GM18868 (cell line): ENCODE results near the gene PITPNC1.
"Not testable (repeated sequence)": the region's sequence is repeated elsewhere in the genome, so short reads cannot be mapped to it uniquely, and the experiment has no call there.

Experiments used
- ATAC-seq: cut with Tn5 transposase; IDR thresholded peaks from one replicate; pipeline ENCODE4 v1.9.1; 2021; ENCODE audit warnings: mild to moderate bottlenecking, moderate library complexity; ENCODE audit not compliant: unreplicated experiment

The PITPNC1 gene

GRCh38 chr17:67481808-67482207, 104.7 kb downstream of the PITPNC1 start:
- ATAC-seq = no peak

GRCh38 chr17:67482764-67483163, 105.7 kb downstream of the PITPNC1 start:
- ATAC-seq = no peak

DNA sequence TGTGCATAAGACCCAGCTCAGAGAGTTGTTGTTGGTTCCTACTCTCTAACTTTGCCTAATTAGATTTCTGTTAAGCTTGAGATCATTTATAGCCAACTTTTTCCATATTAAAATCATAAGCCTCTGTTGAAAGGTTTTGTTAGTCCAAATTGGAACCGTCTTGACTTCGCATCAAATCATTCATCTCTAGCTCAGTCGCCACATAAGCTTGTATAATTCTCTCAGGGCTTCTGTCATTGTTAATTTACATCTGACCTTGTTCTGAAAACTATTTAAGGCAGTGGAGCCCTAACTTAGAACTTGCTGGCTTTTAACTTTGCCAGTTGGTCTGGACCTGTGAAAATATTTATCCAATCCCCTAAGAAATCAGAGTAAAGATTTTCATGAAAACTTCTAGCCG, 107.2 kb downstream of the PITPNC1 start:
- no peak for ATAC-seq

DNA sequence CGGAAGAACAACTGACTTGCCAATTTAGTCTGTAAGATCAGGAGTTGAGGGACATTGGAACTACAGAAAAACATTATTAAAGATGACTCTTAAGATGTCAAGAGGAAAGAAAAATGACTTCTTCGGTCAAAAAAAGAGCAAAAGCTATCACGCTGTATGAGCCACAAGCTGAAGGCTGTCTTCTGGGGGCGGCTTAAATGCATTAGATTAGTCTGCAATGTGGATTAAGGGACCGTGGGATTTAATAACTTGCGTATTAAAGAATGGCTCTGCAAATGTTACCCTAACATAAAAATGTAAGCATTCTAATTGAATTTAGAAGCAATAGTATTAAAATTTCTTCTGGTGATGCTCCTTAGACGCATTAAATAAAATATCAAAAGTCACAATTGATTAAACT, 108.6 kb downstream of the PITPNC1 start:
- no peak for ATAC-seq

DNA sequence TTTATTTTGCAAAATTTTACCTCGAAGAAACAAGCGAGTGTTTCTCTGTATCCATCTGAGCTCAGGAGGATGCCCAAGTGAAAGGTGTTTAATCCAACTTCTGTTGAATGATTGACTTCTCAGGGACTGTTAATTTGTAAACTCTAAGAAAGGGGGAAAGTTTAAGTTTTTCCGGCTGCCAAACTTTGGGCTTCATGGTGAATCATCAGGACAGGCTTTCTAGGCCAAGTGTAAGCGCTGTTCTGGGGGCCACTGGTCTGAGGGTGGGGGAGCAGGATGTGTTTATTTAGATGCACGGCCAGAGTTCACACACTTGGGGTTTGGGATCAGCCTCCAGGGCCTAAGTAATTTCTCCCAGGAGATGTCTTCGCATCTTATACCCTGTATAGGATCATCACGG, 110.4 kb downstream of the PITPNC1 start:
- no peak for ATAC-seq

- no peak for ATAC-seq
Observed at GRCh38 chr17:67488161-67488560, 111.1 kb downstream of the PITPNC1 start.

DNA sequence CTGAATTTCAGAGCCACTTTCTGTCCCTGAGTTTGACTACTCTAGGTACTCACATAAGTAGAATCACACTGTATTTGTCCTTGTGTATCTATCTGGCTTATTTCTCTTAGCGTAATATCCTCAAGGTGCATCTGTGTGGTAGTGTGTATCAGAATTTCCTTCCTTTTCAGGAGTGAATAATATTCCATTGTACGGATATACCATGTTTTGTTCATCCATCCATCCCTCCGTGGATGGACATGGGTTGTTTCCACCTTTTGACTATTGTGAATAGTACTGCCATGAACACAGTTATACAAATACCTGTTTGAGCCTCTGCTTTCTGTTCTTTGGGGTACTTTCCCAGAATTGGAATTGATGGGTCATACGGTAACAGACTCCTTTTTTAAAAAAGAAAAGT, 111.7 kb downstream of the PITPNC1 start:
- ATAC-seq = no peak

GRCh38 chr17:67489273-67489672, 112.2 kb downstream of the PITPNC1 start:
- ATAC-seq = no peak

DNA sequence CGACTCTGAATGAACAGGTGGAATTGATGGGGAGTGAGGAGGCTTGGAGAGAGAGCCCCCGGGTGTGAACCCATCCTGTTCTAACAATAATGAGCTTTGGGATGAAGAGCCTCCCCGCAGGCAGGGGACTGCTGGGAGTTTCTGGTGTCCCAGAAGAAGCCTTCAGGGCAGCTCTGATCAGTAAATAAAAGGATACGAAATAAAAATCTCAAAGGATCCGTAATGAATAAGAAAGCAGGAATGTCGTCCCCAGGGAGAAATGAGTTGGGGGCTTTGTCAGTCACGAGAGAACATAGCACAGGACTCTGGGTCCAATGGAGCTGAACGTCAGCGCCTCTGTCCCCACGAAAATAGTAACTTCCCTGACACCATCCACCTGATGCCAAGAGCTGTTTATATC, 113.4 kb downstream of the PITPNC1 start:
- ATAC-seq = no peak

DNA sequence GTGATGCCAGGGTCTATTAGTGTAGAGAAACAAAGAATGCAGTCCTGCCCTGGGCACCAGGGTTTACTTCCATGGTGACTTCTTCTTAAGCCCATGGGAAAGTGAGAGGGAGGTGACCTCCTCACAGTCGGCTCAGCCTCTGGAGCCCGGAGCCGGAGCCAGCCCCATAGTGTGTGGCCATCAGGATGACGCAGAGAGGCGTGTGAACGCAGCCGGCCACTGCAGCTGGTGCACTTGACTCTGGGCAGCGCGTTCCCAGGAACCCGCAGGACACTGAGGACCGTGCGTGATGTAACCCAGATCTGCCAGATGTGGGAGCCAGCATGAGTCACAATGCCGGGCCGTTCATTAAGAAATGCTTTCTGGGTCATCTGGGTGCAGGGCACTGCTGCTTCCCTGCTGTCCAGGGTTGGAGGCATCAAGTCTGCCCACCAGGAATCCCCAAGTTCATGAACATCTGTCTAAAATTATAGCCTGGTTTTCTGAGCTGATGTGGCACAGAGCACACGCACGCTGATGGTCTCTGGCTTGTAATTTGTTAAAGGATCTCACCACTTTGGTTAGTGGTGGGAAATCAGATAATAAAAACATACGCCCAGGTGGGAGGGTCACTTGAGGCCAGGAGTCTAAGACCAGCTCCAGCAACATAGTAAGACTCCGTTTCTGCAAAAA, 114.1 kb downstream of the PITPNC1 start:
- no peak for ATAC-seq

GRCh38 chr17:67491681-67492024, 114.6 kb downstream of the PITPNC1 start:
- no peak for ATAC-seq

DNA sequence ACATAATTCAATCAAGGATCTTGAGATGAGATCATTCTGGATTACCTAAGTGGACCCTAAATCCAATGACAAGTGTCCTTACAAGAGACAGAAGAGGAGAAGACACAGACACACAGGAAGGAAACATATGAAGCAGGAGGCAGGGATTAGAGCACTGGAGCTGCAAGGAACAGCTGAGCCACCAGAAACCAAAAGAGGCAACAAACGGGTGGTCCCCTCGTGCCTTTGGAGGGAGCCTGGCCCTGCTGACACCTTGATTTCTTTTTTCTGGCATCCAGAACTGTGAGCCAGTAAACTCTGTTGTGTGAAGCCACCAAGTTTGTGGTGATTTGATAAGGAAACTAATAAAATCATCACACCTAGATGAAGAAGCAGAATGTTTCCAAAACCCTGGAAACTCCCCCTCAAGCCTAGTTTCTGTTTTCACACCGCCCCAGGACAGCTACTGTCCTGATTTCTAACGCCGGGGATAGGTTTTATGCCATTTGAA, 115.2 kb downstream of the PITPNC1 start:
- ATAC-seq = no peak

DNA sequence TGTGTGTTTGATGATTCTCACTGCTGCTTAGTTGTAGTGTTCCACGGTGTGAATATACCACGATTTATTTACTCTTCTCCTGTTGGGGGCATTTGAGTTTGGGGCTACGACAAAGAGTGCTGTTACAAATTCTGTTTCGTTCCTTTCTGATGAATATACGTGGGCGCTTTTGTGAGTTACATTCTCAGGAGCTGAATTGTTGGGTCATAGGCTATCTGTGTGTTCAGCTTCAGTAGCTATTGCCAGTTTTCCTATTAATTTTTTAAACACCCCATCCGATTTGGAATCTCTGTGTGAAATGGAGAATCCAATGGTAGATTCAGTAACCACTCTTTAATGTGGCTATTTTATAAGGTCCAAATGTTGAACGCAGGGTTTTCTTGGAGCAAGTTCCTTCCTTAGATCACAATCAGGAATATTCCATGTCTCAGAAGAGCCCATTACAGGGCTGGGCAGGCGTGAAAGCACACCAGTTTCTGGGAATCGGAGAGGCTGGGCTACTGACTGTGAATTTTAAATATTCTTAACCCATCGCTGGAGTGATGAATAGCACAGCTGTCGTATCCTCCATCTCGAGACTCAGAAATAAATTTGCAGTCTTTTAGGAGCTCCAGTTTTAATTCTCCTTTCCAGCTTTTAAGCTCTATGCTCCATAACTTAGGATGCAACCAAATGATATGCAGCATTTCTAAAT, 115.9 kb downstream of the PITPNC1 start:
- ATAC-seq = no peak

GRCh38 chr17:67493812-67494211, 116.7 kb downstream of the PITPNC1 start:
- ATAC-seq = no peak

GRCh38 chr17:67495534-67495933, 118.5 kb downstream of the PITPNC1 start:
- not testable (repeated sequence) for ATAC-seq

DNA sequence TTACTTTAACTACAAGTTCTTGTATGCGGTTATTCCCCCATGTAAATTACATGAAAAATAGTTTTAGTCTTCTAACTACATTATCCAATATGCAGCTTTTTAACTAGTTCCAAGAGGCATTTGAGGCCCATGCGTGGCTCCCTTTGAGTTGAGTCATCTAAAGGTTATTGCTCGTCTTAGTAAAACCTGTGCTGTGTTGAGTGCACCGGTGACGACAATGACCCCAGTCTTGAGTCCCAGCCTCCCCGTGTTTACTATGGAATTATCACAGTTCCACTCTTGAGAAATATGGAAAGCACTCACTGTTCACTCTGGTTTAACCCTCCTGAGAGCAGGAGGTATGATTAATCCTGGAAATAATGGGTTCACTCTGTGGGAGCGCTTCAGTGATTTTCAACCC, 119.2 kb downstream of the PITPNC1 start:
- ATAC-seq = no peak

- no peak for ATAC-seq
Observed at GRCh38 chr17:67499685-67500084, 122.6 kb downstream of the PITPNC1 start.

DNA sequence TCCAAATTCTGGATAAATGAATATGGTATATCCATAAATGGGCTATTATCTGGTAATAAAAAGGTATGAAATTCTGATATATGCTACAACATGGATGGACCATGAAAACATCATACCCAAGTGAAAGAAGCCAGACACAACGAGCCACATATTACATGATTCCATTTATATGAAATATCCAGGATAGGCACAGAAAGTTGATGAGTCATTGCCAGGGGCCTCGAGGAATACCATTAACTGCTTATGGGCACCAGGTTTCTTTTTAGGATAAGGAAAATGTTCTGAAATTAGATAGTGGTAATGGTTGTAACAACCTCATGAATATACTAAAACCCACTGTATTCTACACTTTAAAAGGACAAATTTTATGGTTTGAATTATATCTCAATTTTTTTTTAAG, 123.2 kb downstream of the PITPNC1 start:
- ATAC-seq = no peak

GRCh38 chr17:67500677-67501300, 123.7 kb downstream of the PITPNC1 start:
- no peak for ATAC-seq

DNA sequence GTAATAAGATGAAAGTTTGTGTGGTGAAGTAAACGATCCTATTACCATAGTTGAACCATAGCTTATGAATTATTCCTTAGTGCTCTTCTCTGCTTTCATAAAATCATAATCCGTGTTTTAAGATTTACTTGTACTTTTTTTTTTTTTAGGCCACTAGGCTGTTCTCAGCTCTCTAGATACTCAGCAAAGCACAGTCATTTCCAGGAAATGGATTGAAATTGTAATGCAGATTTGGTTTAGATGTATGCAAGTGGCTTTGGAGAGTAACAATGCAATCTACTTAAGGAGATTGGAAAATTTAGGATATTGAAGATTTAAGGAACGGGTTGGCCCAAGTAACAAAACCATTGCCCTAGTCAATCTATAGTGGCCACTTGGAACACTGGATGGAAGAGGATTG, 125.1 kb downstream of the PITPNC1 start:
- no peak for ATAC-seq

- no peak for ATAC-seq
Observed at GRCh38 chr17:67503184-67503583, 126.1 kb downstream of the PITPNC1 start.

DNA sequence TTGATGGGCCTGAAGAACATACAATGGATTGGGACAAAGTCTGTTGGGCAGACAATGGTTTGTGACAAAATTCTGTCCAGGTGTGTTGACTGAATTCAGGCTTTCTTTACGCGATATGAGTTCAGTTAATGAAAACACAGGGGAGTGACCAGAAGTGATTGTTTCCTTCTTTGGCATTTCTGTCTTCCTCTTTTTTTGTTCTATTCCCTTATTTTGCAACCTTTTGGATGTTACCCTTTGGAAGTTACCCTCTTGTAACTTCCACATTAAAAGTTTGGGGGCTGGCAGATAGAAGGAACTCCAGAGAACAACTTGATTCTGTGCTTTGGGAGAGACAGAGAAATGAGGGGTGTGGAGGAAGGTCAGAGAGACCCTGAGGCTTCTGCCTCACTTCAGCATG, 126.7 kb downstream of the PITPNC1 start:
- no peak for ATAC-seq
